ENCODE data around the gene APPBP2.
"Not testable (repeated sequence)": the region's sequence is repeated elsewhere in the genome, so short reads cannot be mapped to it uniquely, and the experiment has no call there.

The APPBP2 gene

DNA sequence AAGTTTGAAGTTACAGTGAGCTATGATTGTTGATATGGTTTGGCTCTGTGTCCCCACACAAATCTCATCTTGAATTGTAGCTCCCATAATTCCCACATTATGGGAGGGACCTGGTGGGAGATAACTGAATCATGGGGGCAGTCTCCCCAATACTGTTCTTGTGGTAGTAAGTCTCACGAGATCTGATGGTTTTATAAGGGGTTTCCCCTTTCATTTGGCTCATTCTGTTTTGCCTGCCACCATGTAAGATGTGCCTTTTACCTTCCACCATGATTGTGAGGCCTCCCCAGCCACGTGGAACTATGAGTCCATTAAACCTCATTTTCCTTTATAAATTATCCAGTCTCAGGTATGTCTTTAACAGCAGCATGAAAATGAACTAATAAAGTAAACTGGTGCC lies 35.4 kb downstream of the APPBP2 start:
- not testable (repeated sequence) for DNase-seq

DNA sequence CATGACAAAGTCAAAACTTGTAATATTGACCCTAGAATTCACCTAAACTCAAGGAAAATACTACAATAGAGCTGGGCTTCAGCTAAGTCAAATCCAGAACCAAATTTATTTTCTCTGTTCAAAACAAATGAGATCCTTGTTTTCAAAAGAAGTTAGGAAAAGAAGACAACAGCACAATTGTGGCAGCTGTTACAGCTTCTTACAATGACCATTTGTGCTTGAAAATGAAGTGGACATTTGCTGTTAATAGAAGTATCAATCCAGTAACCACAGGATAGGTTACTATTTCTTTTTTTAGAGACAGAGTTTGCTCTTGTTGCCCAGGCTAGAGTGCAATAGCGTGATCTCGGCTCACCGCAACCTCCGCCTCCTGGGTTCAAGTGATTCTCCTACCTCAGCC lies 44.4 kb downstream of the APPBP2 start:
- no peak for DNase-seq

DNA sequence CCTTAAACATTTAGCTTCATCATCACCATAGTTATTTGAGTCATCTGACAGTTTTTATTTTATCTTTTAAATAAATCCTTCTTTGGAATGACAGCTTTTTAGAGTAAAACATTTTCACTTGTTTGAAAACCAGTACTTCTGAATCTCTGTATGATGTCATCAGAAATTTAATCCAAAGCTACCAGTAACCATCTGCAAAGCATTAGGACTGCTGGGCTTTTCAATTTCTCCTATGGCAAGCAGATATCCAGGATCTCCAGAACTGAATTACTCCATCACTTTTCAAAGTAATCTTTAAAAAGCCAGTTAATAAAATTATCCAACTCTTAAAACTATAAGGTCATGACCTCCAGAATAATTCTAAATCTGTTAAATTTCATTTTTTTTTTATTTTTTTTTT lies 52.3 kb downstream of the APPBP2 start:
- DNase-seq, result no peak

DNA sequence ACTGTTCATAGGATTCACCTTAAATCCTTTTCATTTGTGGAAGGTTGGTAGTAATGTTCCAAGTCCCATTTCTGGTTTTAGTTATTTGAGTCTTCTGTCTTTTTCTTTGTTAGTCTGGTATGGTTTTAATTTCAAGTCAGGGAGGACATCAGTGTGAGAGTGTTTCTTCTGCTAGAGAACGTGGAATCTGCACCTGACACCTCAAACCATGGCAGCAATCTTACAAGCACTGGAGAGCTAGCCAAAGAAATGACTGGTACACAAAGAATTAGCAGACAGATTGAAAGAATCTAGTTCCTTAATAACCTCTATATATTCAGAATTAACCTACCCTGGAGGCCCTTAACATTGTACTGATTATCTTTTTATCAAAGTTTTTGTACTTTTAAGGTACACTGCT lies 53.6 kb downstream of the APPBP2 start:
- DNase-seq, result no peak

DNA sequence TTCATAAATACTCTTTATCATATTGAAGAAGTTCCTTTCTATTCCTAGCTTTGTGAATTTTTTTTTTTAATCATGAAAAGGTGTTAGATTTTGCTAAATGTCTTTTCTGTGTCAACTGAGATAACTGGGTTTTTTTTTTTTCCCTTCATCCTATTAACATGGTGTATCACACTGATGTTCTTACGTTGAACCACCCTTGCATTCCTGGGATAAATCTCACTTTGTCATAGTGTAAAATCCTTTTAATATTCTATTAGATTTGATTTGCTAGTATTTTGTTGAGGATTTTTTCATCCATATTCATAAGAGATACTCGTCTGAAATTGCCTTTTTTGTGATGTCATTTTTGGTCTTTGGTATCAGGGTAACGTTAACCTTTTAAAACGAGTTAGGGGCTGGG lies 54.6 kb downstream of the APPBP2 start:
- no peak for DNase-seq

DNA sequence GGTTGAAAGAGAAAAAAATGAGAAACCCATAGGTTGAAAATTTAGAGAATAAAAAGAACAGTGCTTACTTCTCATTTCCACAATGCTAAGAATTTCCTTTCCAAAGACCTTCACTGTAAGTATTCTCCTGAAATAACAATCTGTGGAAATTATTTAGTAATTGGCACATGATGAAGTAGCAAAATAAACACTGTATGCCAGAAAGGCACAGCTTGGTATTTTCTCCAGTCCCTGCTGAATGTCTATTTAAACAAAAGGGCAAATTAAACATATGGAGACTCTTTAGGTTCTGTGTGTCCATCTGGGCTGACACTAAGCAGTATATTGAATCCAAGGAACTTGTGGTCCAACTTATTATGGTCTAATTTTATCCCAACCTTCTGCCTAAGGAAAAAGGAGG lies 57.7 kb downstream of the APPBP2 start:
- no peak for DNase-seq

DNA sequence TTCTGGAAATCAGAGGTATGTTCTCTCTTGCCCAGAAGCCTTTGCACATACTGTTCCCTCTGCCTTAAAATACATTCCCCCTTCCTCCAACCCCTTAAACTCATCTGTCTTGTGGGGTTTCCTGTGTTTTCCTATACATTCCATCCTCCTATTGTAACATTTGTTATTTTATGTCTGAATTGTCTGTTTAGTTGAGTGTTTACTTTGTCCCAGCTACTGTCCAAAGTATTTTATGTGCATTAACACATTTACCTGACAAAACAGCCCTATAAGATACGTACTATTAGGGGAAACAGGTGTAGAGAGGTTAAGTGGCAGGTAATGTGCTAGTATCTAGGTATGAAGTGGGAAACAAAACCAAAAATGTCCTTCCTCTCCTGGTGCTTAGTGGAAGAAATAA lies 61.7 kb downstream of the APPBP2 start:
- DNase-seq, result no peak

DNA sequence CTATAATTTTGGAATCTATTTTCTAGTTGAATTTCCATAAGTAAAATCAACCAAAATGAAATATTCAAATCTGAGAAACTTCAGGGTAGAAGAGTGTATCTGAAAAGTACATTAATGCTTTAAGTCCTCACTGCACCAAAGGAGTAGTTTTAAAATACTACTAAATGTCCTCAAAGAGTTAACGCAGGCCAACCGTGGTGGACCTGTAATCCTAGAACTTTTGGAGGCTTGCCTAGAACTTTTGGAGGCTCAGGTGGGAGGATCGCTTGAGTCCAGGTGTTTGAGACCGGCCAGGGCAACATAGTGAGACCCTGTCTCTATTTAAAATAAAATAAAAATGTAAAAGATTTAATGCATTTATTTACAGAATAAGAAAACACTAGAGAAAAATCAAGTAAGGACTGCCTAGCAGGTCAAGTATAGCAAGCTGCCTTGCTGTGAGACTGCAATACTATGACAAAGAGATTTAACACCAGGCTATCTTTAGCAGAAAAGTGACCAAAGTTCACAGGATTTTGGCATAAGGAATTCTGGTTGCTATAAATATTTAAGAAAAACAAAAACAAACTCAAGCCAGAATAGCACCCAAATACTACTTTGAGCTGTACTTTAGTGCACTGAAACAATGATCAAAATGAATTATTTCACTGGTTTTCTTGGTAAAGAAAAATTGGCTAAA lies 62.7 kb downstream of the APPBP2 start:
- DNase-seq, result no peak

DNA sequence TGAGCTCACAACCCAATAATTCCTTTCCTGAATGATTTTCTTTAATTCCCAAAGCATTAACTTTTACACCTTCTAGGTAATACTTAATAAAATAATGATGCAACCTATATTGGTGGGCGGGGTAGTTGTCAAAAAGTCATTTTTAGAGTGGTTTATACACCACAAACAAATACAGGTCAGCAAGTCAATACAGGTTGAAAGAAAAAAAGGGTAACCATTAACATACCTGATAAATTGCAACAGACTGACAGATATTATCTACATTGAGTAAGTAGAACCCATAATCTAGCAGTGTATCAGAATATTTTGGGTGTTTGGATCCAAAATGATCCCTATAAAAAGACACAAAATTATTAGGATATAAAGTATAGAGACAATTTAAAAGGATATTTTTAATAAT lies 64.5 kb downstream of the APPBP2 start:
- no peak for DNase-seq

DNA sequence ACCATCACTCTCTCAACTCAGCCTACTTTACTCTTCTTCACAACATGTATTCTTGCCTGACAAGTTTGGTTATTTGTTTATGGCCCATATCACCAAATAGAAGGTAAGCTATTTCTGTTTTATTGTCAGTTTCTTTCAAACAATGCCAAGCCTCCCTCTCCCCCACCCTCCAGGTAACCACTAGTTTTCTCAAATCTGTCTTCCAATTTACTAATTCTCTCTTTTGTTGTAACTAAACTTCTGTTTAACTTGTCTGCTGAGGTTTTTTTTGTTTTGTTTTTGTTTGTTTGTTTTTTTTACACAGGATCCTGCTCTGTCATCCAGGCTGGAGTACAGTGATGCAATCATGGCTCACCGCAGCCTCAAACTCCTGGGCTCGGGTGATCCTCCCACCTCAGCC lies 68.9 kb downstream of the APPBP2 start:
- DNase-seq, result no peak

DNA sequence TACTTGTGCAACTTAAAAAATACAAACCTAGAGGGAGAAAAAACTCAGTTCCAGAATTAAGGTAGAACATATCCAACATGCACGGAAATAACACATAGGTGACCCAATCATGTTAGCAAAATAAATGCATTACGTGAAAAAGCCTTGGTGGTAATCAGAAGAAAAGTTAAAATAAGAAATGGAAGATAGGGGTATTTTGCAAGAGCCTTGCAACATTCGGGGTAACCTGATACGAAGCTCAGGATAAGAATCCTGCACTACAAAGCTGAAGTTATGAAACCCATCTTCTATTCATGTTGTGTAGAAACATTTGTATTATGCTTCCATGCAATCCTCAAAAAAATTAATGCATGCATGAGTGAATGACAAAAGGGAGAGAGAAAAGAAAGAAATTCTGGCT lies 70.7 kb downstream of the APPBP2 start:
- no peak for DNase-seq

DNA sequence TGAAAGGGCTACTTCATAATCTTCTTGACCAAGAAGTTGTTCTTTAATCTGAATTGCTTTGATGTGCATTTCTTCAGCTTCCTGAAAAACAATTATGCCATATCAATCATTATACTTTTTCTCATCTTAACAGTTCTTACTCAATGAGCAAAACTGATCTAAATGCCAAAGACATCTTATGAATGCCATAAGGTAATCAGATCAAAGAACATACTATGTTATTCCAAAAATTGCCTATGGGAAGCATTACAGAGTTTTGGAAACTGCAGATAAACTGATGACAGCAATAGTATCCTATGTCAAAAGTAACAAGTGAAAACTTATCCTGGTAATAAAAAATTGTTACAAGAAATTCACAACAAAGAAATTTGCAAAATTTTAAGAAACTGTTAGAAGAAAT lies 74.1 kb downstream of the APPBP2 start:
- DNase-seq, result no peak

DNA sequence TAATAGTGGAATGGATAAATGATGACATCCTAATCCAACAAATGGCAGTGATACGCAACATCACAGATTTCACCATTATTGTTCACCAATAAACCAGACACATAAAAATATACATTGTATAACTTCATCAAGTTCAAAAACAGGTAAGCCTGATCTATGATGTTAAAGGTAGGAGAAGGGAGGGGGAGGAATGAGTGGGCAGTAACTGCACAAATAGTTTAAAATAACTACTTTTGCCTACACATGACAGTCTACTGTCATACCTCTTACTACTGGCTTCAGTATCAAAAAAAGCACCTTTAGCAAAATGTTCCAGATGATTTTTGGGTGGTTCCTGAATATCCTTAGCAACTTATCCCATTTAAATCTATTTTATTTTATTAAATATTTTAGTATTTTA lies 75.0 kb downstream of the APPBP2 start:
- DNase-seq, result no peak

DNA sequence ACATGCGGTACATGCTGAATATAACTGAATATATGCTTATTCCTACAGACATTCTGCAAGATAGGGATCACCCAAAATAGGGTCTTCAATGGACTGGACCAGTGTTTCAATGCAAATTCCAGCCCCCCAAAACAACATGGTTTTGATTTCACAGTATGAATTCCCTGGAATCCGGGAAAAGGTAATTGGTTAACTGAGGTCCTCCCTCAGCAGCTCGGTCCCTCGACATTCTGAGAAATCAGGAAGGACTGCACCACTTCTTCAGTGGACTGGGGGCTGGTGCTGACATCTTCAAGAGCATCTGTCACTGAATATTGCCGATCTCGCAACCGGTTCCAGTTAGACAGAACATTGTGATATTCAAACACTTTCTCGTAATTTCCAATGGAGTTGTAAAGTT lies 78.7 kb downstream of the APPBP2 start:
- no peak for DNase-seq

DNA sequence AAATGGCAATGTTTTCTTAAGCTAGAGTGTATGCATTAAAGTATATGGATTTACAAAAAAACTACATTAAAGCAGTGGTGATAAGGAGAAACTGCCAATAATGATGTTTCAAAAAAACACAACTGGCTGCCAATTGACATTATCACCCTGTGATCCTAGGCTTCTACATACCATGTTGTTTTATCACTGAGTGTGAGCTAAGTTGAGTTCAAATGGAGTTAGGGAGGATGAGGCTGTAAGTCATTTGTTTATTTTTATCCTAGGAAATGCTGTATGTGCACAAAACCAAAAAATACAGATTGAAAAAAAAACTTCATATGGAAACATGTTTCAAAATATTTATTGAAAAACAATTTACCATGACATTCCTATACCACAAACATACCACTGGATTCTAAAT lies 80.9 kb downstream of the APPBP2 start:
- DNase-seq, result no peak

DNA sequence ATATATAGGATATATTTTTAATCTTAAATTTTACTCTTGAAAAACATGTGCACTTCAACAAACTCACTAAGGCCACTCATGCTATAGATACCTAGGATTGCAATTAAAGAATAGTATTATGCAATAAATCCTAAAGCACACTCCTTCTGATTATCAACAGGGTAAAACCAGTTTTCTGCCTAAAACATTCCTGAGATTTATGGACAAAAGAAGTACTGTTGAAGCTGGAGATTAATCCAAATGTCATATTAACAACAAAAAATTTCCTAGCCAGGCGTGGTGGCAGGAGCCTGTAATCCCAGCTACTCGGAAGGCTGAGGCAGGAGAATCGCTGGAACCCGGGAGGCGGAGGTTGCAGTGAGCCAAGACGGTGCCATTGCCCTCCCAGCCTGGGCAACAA lies 82.3 kb downstream of the APPBP2 start:
- no peak for DNase-seq

DNA sequence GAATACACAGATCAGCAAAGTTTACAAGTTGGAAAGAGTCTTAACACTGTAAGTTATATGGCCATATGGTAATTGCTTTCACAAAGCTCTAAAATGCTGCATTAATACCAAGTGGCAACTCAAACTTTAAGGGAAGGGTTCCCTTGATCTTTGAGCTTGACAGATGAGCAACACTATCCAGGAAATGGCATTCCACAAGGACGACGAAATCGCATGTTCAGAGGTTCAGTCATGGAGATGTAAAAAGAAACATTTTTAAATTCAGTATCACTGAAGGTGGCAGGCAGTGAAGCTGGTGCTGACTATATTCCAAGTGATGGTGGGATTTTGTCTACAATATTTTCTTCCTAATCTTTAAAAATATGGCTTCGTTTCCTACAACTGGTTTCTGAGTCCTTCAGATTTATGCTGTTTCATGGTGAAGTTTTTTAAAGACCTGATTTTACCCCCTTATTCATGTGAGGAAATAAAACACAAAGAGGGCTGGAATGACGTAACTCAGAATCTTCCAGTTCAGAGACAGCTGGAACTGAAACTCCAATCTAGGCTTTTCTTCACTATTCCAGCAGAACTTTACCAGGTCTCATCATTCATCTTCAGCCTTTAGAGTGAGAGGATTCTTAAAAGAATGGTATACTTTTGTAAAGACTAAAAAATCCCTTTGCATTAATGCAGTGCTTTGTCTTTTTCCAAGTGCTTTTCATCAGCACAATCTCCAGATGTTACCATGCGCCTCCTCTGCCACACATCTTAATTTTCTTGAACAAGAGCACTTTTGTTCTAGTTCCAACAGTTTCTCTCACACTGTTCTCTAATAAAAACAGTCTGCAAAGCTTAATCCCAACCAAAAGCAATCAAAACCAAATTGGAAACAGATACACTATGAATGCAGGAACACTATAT lies 83.5 kb downstream of the APPBP2 start:
- no peak for DNase-seq

DNA sequence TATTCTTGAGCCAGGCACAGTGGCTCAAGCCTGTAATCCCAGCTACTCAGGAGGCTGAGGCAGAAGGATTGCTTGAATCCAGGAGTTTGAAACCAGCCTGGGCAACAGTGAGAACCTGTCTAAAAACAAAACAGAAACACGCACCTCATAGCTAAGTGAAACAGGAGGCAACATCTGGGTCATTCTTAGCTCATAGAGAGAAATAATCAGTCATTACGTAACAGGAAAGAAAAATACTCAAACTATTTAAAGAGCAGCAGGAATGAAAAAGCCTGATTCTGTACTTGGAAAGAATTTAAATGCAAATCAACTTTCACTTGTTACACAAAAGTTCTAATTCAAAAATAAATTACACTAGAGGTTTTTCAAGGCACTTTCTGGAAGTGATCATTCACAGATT lies 86.5 kb downstream of the APPBP2 start:
- DNase-seq, result no peak

DNA sequence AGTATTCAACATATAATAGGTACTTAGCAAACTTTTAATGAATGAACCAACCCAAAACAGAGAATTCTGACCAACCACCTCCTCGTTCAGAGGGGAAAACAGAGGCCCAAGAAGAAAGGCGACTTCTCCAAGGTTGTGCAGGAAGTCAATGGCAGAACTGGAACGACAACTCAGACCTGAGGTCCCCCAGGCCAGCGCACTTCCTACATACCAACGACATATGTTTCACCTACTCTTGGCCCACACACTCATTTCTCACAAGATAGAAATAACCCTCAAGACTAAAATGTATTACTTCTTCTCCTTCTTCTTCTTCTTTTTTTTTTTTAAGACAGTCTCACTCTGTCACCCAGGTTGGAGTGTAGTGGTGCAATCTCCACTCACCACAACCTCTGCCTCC lies 89.4 kb downstream of the APPBP2 start:
- DNase-seq, result no peak

DNA sequence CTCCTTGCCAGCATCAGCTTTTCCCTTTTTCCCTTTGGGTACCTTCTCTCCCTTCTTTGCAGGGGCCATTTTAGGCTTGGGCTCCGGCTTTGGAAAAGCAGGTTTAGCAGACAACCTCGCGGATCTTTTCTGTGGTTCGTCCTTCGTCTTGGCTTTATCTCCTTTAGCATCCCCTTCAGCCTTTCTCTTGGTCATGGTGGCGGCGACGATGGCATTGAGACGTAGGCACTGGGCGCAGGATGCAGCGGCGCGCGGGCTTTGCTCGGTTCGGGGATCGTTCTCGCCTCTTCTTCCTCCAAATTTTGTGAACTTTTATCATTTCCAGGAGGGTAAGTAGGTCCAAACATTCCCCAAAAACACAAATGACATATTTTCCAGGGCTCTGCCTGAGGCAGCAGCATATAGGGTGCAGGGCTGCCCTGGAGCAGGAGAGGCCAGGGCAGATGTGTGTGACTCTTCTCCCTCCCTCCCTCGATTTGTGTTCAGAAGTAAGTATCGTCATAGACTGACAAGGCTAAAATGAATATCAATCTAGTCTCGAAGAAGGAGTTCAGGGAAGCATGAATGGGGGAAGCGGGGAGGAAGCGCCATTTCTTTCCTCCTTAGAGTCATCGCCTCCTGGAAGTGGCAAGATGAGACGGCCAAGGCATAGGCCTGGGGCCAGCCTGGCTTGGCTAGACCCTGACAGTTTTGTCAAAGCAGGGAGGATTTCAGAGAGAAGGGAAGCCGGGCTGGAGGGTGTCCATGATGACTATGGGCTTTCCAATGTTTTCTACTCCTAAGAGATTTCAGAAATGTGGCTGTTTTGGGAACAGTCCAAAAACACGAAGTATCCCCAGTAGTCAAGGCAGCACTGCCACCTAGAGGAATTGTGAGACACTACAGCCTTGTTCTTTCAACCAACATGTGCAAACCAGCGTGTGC lies 90.5 kb downstream of the APPBP2 start:
- DNase-seq, result peak; percentile 70

DNA sequence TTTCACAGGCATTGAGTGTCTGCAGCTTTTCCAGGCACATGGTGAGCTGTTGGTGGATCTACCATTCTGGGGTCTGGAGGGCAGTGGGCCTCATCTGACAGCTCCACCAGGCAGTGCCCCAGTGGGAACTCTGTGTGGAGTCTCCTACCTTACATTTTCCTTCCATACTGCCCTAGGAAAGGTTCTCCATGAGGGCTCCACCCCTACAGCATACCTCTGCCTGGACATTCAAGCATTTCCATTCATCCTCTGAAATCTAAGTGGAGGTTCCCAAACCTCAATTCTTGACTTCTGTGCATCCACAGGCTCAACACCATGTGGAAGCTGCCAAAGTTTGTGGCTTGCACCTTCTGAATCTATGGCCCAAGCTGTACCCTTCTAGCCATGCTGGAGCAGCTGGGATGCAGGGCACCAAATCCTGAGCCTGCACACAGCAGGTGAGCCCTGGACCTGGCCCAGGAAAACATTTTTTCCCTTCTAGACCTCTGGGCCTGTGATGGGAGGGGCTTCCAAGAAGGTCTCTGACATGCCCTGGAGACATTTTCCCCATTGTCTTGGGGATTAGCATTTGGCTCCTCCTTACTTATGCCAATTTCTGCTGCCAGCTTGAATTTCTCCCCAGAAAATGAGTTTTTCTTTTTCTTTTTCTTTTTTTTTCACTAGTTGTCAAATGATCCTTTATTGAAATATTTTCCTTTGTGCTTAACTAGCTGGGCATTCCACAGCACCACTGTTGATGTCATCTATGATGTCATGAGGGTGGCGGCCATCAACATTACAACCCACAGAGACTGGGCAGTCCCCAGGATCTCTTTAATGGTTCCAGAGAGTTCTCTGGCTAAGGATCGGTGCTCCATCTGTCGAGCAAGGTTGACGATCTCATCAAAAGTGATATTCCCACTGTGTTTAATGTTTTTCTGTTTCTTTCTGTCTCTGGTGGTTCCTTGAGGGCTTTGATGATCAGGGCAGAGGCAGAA lies 92.7 kb downstream of the APPBP2 start:
- not testable (repeated sequence) for DNase-seq

DNA sequence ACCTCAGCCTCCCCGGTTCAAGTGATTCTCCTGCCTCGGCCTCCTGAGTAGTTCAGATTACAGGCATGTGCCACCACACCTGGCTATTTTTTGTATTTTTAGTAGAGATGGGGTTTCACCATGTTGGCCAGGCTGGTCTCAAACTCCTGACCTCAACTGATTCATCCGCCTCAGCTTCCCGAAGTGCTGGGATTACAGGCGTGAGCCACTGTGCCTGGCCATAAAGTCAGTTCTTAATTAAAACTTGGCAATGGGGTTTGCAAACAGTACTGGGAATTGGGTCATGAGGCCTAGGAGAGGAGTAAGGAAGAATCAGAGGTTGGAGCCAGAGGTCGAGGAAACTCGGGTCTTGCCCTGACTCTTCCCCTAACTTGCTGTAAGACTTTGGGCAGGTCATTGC lies 95.5 kb downstream of the APPBP2 start:
- not testable (repeated sequence) for DNase-seq

Data from CD4-positive, alpha-beta T cell treated with Interleukin-12 subunit alpha and Interleukin-12 subunit beta, for 1 hour (primary cell).